HepG2 (cell line): ENCODE measurements around the gene NEURL2. TPM values are rescaled to one million over a fixed set of nuclear protein-coding genes. Genes with fewer than 3 reads are reported as not detected.

ENCODE experiments used
- CENPT ChIP-seq: sonication (generic); formaldehyde crosslinking; IDR thresholded peaks from 2 replicates; pipeline ENCODE4 v1.8.0; 2022; ENCODE audit warnings: low read depth, mild to moderate bottlenecking, moderate library complexity, missing genetic modification reagents
- DNMT1 ChIP-seq: sonication (generic); formaldehyde crosslinking; IDR thresholded peaks from 2 replicates; pipeline ENCODE4 v1.5.1; 2020; ENCODE audit warnings: mild to moderate bottlenecking, missing genetic modification reagents
- ETV6 ChIP-seq: sonication (generic); formaldehyde crosslinking; conservative IDR thresholded peaks from 2 replicates; pipeline ENCODE4 v1.4.0; 2020; ENCODE audit warnings: missing genetic modification reagents
- MAFK ChIP-seq, 2 experiments: IDR thresholded peaks in 1 of 2; conservative IDR thresholded peaks in 1 of 2; 2 replicates each; pipeline ENCODE4 v1.6.1; 2011; ENCODE audit warnings: improper control_type of control experiment in 2 of 2, low read length in 2 of 2
- RFX5 ChIP-seq: IDR thresholded peaks from 2 replicates; pipeline ENCODE4 v1.6.1; 2011; ENCODE audit warnings: low read depth, low read length, improper control_type of control experiment
- ZNF577 ChIP-seq: sonication (generic); formaldehyde crosslinking; IDR thresholded peaks from 2 replicates; pipeline ENCODE4 v1.4.0; 2020; ENCODE audit warnings: mild to moderate bottlenecking, low read depth, missing genetic modification reagents, borderline replicate concordance
- ZNF703 ChIP-seq: sonication (generic); formaldehyde crosslinking; IDR thresholded peaks from 2 replicates; pipeline ENCODE4 v1.5.1; 2020; ENCODE audit warnings: missing genetic modification reagents, mild to moderate bottlenecking, moderate library complexity, borderline replicate concordance
- polyA plus RNA-seq, 8 experiments: library from polyadenylated mRNA; depleted of rRNA in 3 of 8; stranded (reverse) in 7 of 8; unstranded in 1 of 8; fragments of >200 nt; fragmentation: Illumina TruSeq in 4 of 8; extraction: Trizol in 4 of 8; gene quantifications; 2 replicates each; pipeline versions ENCODE4 v1.2.1 to v1.2.3, GENCODE V29; 2011 to 2016; ENCODE audit warnings: low read depth in 4 of 8, missing spikeins in 1 of 8, mixed read lengths in 1 of 8; ENCODE audit not compliant: insufficient read depth in 1 of 8
- total RNA-seq, 5 experiments: library from RNA; depleted of rRNA; stranded (reverse); fragments of >200 nt; fragmentation: Illumina TruSeq; extraction: Trizol; gene quantifications; 2 replicates each; pipeline ENCODE4 v1.2.3, GENCODE V29; 2016; ENCODE audit warnings: low read depth in 1 of 5
- TF ChIP-seq, protein P1 (sequence below): IDR thresholded peaks from 2 replicates; pipeline ENCODE4 v1.6.1; 2016; ENCODE audit warnings: low read depth, missing genetic modification reagents, missing compliant biosample characterization
- TF ChIP-seq, protein P2 (sequence below): sonication (generic); formaldehyde crosslinking; IDR thresholded peaks from 2 replicates; pipeline ENCODE4 v1.4.0; 2020; ENCODE audit warnings: missing genetic modification reagents
- TF ChIP-seq, protein P3 (sequence below): sonication (generic); formaldehyde crosslinking; IDR thresholded peaks from 2 replicates; pipeline ENCODE4 v1.8.0; 2023; ENCODE audit warnings: mild to moderate bottlenecking, missing genetic modification reagents
- TF ChIP-seq, protein P4 (sequence below), 2 experiments: sonication (generic) in 1 of 2; formaldehyde crosslinking in 1 of 2; IDR thresholded peaks; 2 replicates each; pipeline versions ENCODE4 v1.4.0 to v1.6.1; 2018 to 2020; ENCODE audit warnings: missing genetic modification reagents in 2 of 2, borderline replicate concordance in 1 of 2, low read depth in 1 of 2, mild to moderate bottlenecking in 1 of 2, missing biosample characterization in 1 of 2

NEURL2 gene
- total and polyA plus RNA-seq, 2 of the 13 experiments (the other 11 are each of a cell fraction or from before 2014, with no cell fraction given) = 7.2 to 9.7 TPM

DNA sequence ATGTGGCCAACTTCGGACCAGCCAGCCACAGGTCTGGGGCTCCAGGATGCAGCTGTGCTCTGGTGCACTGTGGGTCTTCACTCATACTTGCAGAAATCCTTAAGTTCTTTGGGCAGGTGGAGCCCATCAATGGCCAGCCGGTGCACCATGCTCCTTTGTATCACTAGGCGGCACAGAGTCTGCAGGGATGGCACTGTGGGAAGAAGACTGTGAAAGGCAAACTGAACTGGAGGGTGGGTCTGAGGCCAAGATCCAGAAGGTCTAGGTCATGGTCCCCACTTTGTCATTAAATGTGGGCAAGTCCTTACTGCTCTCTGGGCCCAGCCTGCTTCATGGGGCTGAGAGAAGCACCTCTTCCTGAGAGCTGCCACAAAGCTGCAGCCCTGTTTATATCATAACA, 2.3 kb downstream of the NEURL2 start (continued):
- TF ChIP-seq, protein P1, sequence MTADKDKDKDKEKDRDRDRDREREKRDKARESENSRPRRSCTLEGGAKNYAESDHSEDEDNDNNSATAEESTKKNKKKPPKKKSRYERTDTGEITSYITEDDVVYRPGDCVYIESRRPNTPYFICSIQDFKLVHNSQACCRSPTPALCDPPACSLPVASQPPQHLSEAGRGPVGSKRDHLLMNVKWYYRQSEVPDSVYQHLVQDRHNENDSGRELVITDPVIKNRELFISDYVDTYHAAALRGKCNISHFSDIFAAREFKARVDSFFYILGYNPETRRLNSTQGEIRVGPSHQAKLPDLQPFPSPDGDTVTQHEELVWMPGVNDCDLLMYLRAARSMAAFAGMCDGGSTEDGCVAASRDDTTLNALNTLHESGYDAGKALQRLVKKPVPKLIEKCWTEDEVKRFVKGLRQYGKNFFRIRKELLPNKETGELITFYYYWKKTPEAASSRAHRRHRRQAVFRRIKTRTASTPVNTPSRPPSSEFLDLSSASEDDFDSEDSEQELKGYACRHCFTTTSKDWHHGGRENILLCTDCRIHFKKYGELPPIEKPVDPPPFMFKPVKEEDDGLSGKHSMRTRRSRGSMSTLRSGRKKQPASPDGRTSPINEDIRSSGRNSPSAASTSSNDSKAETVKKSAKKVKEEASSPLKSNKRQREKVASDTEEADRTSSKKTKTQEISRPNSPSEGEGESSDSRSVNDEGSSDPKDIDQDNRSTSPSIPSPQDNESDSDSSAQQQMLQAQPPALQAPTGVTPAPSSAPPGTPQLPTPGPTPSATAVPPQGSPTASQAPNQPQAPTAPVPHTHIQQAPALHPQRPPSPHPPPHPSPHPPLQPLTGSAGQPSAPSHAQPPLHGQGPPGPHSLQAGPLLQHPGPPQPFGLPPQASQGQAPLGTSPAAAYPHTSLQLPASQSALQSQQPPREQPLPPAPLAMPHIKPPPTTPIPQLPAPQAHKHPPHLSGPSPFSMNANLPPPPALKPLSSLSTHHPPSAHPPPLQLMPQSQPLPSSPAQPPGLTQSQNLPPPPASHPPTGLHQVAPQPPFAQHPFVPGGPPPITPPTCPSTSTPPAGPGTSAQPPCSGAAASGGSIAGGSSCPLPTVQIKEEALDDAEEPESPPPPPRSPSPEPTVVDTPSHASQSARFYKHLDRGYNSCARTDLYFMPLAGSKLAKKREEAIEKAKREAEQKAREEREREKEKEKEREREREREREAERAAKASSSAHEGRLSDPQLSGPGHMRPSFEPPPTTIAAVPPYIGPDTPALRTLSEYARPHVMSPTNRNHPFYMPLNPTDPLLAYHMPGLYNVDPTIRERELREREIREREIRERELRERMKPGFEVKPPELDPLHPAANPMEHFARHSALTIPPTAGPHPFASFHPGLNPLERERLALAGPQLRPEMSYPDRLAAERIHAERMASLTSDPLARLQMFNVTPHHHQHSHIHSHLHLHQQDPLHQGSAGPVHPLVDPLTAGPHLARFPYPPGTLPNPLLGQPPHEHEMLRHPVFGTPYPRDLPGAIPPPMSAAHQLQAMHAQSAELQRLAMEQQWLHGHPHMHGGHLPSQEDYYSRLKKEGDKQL = no peak
- TF ChIP-seq RFX5 (no peak), DNMT1 (no peak), CENPT (no peak), ETV6 (CRISPR knock-in tag) (no peak), ZNF577 (CRISPR knock-in tag) (no peak), MAFK (conservative IDR thresholded peaks at IDR 0.05 in 1 of 2, IDR thresholded peaks at IDR 0.05 in 1 of 2; ENCODE audit: low read length in 2 of 2) (no peak), ZNF703 (CRISPR knock-in tag) (no peak)
- TF ChIP-seq, protein P2, sequence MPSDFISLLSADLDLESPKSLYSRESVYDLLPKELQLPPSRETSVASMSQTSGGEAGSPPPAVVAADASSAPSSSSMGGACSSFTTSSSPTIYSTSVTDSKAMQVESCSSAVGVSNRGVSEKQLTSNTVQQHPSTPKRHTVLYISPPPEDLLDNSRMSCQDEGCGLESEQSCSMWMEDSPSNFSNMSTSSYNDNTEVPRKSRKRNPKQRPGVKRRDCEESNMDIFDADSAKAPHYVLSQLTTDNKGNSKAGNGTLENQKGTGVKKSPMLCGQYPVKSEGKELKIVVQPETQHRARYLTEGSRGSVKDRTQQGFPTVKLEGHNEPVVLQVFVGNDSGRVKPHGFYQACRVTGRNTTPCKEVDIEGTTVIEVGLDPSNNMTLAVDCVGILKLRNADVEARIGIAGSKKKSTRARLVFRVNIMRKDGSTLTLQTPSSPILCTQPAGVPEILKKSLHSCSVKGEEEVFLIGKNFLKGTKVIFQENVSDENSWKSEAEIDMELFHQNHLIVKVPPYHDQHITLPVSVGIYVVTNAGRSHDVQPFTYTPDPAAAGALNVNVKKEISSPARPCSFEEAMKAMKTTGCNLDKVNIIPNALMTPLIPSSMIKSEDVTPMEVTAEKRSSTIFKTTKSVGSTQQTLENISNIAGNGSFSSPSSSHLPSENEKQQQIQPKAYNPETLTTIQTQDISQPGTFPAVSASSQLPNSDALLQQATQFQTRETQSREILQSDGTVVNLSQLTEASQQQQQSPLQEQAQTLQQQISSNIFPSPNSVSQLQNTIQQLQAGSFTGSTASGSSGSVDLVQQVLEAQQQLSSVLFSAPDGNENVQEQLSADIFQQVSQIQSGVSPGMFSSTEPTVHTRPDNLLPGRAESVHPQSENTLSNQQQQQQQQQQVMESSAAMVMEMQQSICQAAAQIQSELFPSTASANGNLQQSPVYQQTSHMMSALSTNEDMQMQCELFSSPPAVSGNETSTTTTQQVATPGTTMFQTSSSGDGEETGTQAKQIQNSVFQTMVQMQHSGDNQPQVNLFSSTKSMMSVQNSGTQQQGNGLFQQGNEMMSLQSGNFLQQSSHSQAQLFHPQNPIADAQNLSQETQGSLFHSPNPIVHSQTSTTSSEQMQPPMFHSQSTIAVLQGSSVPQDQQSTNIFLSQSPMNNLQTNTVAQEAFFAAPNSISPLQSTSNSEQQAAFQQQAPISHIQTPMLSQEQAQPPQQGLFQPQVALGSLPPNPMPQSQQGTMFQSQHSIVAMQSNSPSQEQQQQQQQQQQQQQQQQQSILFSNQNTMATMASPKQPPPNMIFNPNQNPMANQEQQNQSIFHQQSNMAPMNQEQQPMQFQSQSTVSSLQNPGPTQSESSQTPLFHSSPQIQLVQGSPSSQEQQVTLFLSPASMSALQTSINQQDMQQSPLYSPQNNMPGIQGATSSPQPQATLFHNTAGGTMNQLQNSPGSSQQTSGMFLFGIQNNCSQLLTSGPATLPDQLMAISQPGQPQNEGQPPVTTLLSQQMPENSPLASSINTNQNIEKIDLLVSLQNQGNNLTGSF = no peak
- TF ChIP-seq, protein P3, sequence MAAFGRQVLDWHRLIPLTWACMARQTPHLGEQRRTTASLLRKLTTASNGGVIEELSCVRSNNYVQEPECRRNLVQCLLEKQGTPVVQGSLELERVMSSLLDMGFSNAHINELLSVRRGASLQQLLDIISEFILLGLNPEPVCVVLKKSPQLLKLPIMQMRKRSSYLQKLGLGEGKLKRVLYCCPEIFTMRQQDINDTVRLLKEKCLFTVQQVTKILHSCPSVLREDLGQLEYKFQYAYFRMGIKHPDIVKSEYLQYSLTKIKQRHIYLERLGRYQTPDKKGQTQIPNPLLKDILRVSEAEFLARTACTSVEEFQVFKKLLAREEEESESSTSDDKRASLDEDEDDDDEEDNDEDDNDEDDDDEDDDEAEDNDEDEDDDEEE (CRISPR knock-in tag) = no peak
- TF ChIP-seq, protein P4, sequence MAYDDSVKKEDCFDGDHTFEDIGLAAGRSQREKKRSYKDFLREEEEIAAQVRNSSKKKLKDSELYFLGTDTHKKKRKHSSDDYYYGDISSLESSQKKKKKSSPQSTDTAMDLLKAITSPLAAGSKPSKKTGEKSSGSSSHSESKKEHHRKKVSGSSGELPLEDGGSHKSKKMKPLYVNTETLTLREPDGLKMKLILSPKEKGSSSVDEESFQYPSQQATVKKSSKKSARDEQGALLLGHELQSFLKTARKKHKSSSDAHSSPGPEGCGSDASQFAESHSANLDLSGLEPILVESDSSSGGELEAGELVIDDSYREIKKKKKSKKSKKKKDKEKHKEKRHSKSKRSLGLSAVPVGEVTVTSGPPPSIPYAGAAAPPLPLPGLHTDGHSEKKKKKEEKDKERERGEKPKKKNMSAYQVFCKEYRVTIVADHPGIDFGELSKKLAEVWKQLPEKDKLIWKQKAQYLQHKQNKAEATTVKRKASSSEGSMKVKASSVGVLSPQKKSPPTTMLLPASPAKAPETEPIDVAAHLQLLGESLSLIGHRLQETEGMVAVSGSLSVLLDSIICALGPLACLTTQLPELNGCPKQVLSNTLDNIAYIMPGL (CRISPR knock-in tag; IDR thresholded peaks at IDR 0.05; ENCODE audit: borderline replicate concordance in 1 of 2, low read depth in 1 of 2) = no peak
